ENCODE measurements around the gene INTS2.
"Not testable (repeated sequence)": the region's sequence is repeated elsewhere in the genome, so short reads cannot be mapped to it uniquely, and the experiment has no call there.

INTS2 gene

DNA sequence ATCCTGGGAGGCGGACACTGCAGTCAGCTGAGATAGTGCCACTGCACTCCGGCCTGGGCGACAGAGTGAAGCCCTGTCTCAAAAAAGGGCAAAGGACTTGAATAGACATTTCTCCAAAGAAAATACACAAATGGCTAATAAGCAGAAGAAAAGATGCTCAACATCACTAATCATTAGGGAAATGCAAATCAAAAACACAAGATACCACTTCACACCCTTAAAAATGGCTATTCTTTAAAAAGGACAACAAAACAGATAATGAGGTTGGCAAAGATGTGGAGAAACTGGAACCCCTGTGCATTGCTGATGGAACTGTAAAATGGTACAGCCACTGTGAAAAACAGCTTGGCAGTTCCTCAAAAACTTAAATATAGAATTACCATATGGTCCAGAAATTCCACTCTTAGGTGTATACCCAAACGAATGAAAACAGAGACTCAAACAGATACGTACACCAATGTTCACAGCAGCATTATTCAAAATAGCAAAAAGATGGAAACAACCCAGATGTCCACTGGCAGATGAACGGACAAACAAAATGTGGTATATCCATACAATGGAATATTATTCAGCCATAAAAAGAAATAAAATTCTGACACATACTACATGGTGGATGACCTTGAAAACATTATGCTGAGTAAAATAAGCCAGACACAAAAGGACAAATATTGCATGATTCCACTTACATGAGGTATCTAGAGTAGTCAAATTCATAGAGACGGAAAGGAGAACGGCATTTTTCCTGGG is 100.0 kb downstream of the INTS2 start:
- H3K27ac ChIP-seq (ENCODE audit: low read length) = no peak overlapping the region
- no peaks in the 10 kb centered on the region for H3K27me3 ChIP-seq (ENCODE audit: insufficient read depth, low read length, poor library complexity)
- peaks cover 42% of the 10 kb centered on the region for H3K36me3 ChIP-seq (ENCODE audit: insufficient read depth, low read length)
- no peak overlapping the region for H2AFZ ChIP-seq (ENCODE audit: low read depth, low read length)
- DNase-seq = no peak
- H3K79me2 ChIP-seq (ENCODE audit: insufficient read depth, low read length) = peaks cover 38% of the 10 kb centered on the region
- TF ChIP-seq, protein P1, sequence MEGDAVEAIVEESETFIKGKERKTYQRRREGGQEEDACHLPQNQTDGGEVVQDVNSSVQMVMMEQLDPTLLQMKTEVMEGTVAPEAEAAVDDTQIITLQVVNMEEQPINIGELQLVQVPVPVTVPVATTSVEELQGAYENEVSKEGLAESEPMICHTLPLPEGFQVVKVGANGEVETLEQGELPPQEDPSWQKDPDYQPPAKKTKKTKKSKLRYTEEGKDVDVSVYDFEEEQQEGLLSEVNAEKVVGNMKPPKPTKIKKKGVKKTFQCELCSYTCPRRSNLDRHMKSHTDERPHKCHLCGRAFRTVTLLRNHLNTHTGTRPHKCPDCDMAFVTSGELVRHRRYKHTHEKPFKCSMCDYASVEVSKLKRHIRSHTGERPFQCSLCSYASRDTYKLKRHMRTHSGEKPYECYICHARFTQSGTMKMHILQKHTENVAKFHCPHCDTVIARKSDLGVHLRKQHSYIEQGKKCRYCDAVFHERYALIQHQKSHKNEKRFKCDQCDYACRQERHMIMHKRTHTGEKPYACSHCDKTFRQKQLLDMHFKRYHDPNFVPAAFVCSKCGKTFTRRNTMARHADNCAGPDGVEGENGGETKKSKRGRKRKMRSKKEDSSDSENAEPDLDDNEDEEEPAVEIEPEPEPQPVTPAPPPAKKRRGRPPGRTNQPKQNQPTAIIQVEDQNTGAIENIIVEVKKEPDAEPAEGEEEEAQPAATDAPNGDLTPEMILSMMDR (IDR thresholded peaks at IDR 0.05; ENCODE audit: borderline replicate concordance, extremely low read depth, low read length, poor library complexity, severe bottlenecking) = no peak
- no peak for TF ChIP-seq EZH2 (IDR thresholded peaks at IDR 0.05; ENCODE audit: borderline replicate concordance, low read depth, low read length, severe bottlenecking)
- no peaks in the 10 kb centered on the region for H3K9me3 ChIP-seq (ENCODE audit: insufficient read depth, low read length, severe bottlenecking)
- no peak overlapping the region for H3K4me2 ChIP-seq (ENCODE audit: insufficient read depth, low read length)
- no peak overlapping the region for H3K4me3 ChIP-seq (ENCODE audit: low read depth in 1 of 2, low read length in 2 of 2)
- no peaks in the 10 kb centered on the region for H4K20me1 ChIP-seq (ENCODE audit: insufficient read depth, low read length)
- no peaks in the 10 kb centered on the region for H3K4me1 ChIP-seq (ENCODE audit: insufficient read depth, low read length)
- H3K9ac ChIP-seq (ENCODE audit: low read depth, low read length) = no peak overlapping the region
- ATAC-seq (ENCODE audit: insufficient read depth, low read depth) = no peak

- not testable (repeated sequence) for H2AFZ ChIP-seq (ENCODE audit: low read depth, low read length); H3K4me1 ChIP-seq (ENCODE audit: insufficient read depth, low read length); H3K27me3 ChIP-seq (ENCODE audit: insufficient read depth, low read length, poor library complexity); H3K4me2 ChIP-seq (ENCODE audit: insufficient read depth, low read length); H3K9ac ChIP-seq (ENCODE audit: low read depth, low read length); H3K9me3 ChIP-seq (ENCODE audit: insufficient read depth, low read length, severe bottlenecking); H4K20me1 ChIP-seq (ENCODE audit: insufficient read depth, low read length); H3K4me3 ChIP-seq (ENCODE audit: low read depth in 1 of 2, low read length in 2 of 2); ATAC-seq (ENCODE audit: insufficient read depth, low read depth); H3K27ac ChIP-seq (ENCODE audit: low read length); DNase-seq
- peaks cover 48% of the 10 kb centered on the region for H3K36me3 ChIP-seq (ENCODE audit: insufficient read depth, low read length)
- peaks cover 39% of the 10 kb centered on the region for H3K79me2 ChIP-seq (ENCODE audit: insufficient read depth, low read length)
Observed at GRCh38 chr17:61826866-61827265, 100.9 kb downstream of the INTS2 start.

DNA sequence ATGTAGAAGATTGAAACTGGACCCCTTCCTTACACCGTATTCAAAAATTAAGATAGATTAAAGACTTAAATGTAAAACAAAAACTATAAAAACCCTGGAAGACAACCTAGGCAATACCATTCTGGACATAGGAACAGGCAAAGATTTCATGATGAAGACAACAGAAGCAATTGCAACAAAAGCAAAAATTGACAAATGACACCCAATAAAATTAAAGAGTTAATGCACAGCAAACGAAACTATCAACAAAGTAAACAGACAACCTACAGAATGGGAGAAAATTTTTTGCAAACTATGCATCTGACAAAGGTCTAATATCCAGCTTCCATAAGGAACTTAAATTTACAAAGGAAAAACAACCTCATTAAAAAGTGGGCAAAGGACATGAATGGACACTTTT is 101.6 kb downstream of the INTS2 start:
- H3K27me3 ChIP-seq (ENCODE audit: insufficient read depth, low read length, poor library complexity); H3K4me3 ChIP-seq (ENCODE audit: low read depth in 1 of 2, low read length in 2 of 2); H3K4me2 ChIP-seq (ENCODE audit: insufficient read depth, low read length); H2AFZ ChIP-seq (ENCODE audit: low read depth, low read length); H3K9me3 ChIP-seq (ENCODE audit: insufficient read depth, low read length, severe bottlenecking); H3K27ac ChIP-seq (ENCODE audit: low read length); H3K9ac ChIP-seq (ENCODE audit: low read depth, low read length); H4K20me1 ChIP-seq (ENCODE audit: insufficient read depth, low read length); ATAC-seq (ENCODE audit: insufficient read depth, low read depth); DNase-seq; H3K4me1 ChIP-seq (ENCODE audit: insufficient read depth, low read length): not testable (repeated sequence)
- Histone ChIP-seq H3K36me3 (ENCODE audit: insufficient read depth, low read length) (peaks cover 47% of the 10 kb centered on the region), H3K79me2 (ENCODE audit: insufficient read depth, low read length) (peaks cover 42% of the 10 kb centered on the region)

GRCh38 chr17:61825448-61826137 is 102.2 kb downstream of the INTS2 start:
- H3K27ac ChIP-seq (ENCODE audit: low read length) = no peak overlapping the region
- H3K9ac ChIP-seq (ENCODE audit: low read depth, low read length) = no peak overlapping the region
- H3K79me2 ChIP-seq (ENCODE audit: insufficient read depth, low read length) = peaks cover 42% of the 10 kb centered on the region
- peaks cover 53% of the 10 kb centered on the region for H3K36me3 ChIP-seq (ENCODE audit: insufficient read depth, low read length)
- H3K27me3 ChIP-seq (ENCODE audit: insufficient read depth, low read length, poor library complexity) = no peaks in the 10 kb centered on the region
- no peak for TF ChIP-seq EZH2 (IDR thresholded peaks at IDR 0.05; ENCODE audit: borderline replicate concordance, low read depth, low read length, severe bottlenecking)
- TF ChIP-seq, protein P1 (IDR thresholded peaks at IDR 0.05; ENCODE audit: borderline replicate concordance, extremely low read depth, low read length, poor library complexity, severe bottlenecking) = no peak
- no peaks in the 10 kb centered on the region for H4K20me1 ChIP-seq (ENCODE audit: insufficient read depth, low read length)
- ATAC-seq (ENCODE audit: insufficient read depth, low read depth) = no peak
- no peak overlapping the region for H3K4me3 ChIP-seq (ENCODE audit: low read depth in 1 of 2, low read length in 2 of 2)
- no peak overlapping the region for H2AFZ ChIP-seq (ENCODE audit: low read depth, low read length)
- no peaks in the 10 kb centered on the region for H3K4me1 ChIP-seq (ENCODE audit: insufficient read depth, low read length)
- no peaks in the 10 kb centered on the region for H3K9me3 ChIP-seq (ENCODE audit: insufficient read depth, low read length, severe bottlenecking)
- no peak overlapping the region for H3K4me2 ChIP-seq (ENCODE audit: insufficient read depth, low read length)
- DNase-seq = no peak
